RWPE1 (cell line): Measurements from ENCODE around the gene DSCAML1.
"Not testable (repeated sequence)": the region's sequence is repeated elsewhere in the genome, so short reads cannot be mapped to it uniquely, and the experiment has no call there.

Source experiments
- CTCF ChIA-PET: fragments of 350-600 bp; sonication (Branson Sonifier 250); formaldehyde crosslinking; extraction: SDS; loops from one replicate; lab custom pipeline; 2021; lab: Yijun Ruan, JAX
- POLR2A ChIA-PET: fragments of 400-600 bp; formaldehyde crosslinking; extraction: SDS; loops from one replicate; lab custom pipeline; 2020; ENCODE audit warnings: antibody characterized with exemption; ENCODE audit not compliant: low non-redundant PET; lab: Yijun Ruan, JAX
- DNase-seq: peaks from one replicate; pipeline ENCODE4 v3.0.0; 2012; ENCODE audit warnings: low spot score
- H3K27ac ChIP-seq: fragments of 450-650 bp; 2 replicates; pipeline ENCODE4 v1.5.1; 2017
- CTCF ChIP-seq: fragments of 450-650 bp; conservative IDR thresholded peaks from 2 replicates; pipeline ENCODE4 v1.5.1; 2017; ENCODE audit warnings: low read depth, mild to moderate bottlenecking

Gene DSCAML1

GRCh38 chr11:117409511-117409910 is 387.5 kb downstream of the DSCAML1 start:
- ChIA-PET POLR2A (no interaction called here), CTCF (no interaction called here)
- no peak for TF ChIP-seq CTCF
- no peak for DNase-seq
- H3K27ac ChIP-seq: no peak overlapping the region

DNA sequence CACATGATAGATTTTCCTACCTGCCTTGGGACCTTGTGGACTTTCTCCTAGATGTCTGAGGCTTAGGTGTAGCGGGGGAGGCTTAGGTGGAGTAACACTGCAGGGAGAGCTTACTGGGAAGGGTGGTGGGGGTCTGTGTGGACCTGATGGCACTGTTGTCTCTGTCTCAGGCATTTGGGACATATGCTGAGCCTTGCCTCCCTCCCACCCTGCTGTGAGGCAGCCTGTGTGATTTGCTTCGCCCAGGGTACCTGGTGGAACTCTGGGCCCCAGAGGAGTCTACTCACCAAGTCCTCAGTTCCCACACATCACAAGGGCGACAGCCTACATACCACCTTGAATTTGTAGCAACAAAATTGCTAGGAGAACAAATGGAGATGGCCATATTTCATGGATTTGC is 388.7 kb downstream of the DSCAML1 start:
- no peak for TF ChIP-seq CTCF
- POLR2A ChIA-PET: no interaction called here
- CTCF ChIA-PET: no interaction called here
- no peak for DNase-seq
- no peak overlapping the region for H3K27ac ChIP-seq

DNA sequence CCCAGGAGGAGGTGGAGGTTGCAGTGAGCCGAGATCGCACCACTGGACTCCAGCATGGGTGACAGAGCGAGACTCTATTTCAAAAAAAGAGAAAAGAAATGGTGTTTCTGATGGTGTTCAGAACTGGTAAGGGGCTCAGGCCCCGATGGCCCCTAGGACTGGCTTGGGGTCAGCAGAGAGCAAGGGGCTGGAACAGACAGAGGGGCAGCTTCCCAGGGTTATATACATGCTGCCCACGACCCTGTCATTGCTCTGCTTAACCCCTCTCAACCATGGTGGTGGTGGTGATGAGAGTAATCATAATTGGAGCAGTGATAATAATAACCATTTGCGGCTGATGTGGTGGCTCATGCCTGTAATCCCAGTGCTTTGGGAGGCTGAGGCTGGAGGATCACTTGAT is 390.0 kb downstream of the DSCAML1 start:
- no peak for DNase-seq
- H3K27ac ChIP-seq: no peak overlapping the region
- ChIA-PET POLR2A (interaction anchor here (0.7 kb wide), 1 partner anchor 70 kb away, joined by 5 read pairs; no protein-coding TSS in a partner anchor), CTCF (no interaction called here)
- TF ChIP-seq CTCF: no peak

DNA sequence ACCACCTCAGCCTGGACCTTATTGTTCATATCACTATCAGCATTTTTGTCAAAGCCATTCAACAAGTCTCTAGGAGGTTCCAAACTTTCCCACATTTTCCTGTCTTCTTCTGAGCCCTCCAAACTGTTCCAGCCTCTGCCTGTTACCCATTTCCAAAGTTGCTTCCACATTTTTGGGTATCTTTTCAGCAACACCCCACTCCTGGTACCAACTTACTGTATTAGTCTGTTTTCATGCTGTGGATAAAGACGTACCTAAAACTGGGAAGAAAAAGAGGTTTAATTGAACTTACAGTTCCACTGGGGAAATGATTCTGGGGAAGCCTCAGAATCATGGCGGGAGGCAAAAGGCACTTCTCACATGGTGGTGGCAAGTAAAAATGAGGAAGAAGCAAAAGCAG is 391.1 kb downstream of the DSCAML1 start:
- CTCF ChIA-PET, POLR2A ChIA-PET, H3K27ac ChIP-seq, DNase-seq: not testable (repeated sequence)

GRCh38 chr11:117399100-117399840 is 397.7 kb downstream of the DSCAML1 start:
- POLR2A ChIA-PET, DNase-seq, H3K27ac ChIP-seq: not testable (repeated sequence)
- CTCF ChIA-PET: interaction anchor here (0.6 kb wide), 1 partner anchor 15 kb away, joined by 3 read pairs; no protein-coding TSS in a partner anchor

DNA sequence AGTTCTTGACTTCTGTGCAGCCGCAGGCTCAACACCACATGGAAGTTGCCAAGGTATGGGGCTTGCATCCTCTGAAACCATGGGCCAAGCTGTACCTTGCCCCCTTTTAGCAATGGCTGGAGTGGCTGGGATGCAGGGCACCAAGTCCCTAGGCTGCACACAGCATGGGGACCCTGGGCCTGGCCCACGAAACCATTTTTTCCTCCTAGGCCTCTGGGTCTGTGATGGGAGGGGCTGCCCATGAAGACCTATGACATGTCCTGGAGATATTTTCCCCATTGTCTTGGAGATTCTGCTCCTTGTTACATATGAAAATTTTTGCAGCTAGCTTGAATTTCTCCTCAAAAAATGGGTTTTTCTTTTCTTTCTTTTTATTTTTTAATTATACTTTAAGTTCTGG is 398.4 kb downstream of the DSCAML1 start:
- CTCF ChIA-PET, H3K27ac ChIP-seq, DNase-seq, POLR2A ChIA-PET: not testable (repeated sequence)

- POLR2A ChIA-PET: no interaction called here
- DNase-seq: no peak
- no peak overlapping the region for H3K27ac ChIP-seq
- CTCF ChIA-PET: no interaction called here
- no peak for TF ChIP-seq CTCF
These were observed 400.0 kb downstream of the DSCAML1 start for GRCh38 chr11:117396970-117397369.

DNA sequence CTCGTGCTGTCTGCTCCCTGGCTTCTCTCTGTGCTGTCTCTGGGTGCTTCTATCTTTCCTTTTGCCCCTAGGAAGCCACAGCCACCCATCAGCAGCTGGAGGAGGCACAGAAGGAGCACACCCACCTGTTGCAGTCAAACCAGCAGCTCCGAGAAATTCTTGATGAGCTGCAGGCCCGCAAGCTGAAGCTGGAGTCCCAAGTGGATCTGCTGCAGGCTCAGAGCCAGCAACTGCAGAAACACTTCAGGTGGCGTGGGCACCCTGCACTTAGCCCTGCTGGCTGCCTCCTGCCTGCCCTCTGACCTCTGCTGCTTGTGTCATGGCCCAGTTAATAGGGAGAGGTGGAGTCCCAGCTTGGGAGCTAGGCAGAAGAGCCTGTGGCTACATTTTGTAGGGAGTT is 401.5 kb downstream of the DSCAML1 start:
- POLR2A ChIA-PET: no interaction called here
- no peak for TF ChIP-seq CTCF
- no peak for DNase-seq
- no peak overlapping the region for H3K27ac ChIP-seq
- CTCF ChIA-PET: no interaction called here
